ENCODE measurements around the gene PRDM16.

- TF ChIP-seq EZH2 (IDR thresholded peaks at IDR 0.05; ENCODE audit: insufficient read depth, low read length), result no peak
- TF ChIP-seq, protein P1, sequence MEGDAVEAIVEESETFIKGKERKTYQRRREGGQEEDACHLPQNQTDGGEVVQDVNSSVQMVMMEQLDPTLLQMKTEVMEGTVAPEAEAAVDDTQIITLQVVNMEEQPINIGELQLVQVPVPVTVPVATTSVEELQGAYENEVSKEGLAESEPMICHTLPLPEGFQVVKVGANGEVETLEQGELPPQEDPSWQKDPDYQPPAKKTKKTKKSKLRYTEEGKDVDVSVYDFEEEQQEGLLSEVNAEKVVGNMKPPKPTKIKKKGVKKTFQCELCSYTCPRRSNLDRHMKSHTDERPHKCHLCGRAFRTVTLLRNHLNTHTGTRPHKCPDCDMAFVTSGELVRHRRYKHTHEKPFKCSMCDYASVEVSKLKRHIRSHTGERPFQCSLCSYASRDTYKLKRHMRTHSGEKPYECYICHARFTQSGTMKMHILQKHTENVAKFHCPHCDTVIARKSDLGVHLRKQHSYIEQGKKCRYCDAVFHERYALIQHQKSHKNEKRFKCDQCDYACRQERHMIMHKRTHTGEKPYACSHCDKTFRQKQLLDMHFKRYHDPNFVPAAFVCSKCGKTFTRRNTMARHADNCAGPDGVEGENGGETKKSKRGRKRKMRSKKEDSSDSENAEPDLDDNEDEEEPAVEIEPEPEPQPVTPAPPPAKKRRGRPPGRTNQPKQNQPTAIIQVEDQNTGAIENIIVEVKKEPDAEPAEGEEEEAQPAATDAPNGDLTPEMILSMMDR (IDR thresholded peaks at IDR 0.05; ENCODE audit: insufficient read depth, low read depth, low read length), result no peak
These were observed 362.3 kb downstream of the PRDM16 start for GRCh38 chr1:3431266-3431665.

Measured in astrocyte (in vitro differentiated cells and primary cell).